Lung microvascular endothelial cell (primary cell): ENCODE measurements around the gene LRFN2. TPM values are rescaled to one million over a fixed set of nuclear protein-coding genes. Genes with fewer than 3 reads are reported as not detected.

Source experiments
- DNase-seq, 2 donors: peaks; one replicate each; pipeline versions ENCODE4 v3.0.0 to v3.0.0-alpha.2; 2010; ENCODE audit warnings: low read depth in 2 of 2
- total RNA-seq: library from RNA; depleted of rRNA; stranded (reverse); fragments of >200 nt; gene quantifications from 2 replicates; pipeline ENCODE4 v1.2.1, GENCODE V29; 2014

The LRFN2 gene
- total RNA-seq, 1 donor from 2014 or later: not detected

DNA sequence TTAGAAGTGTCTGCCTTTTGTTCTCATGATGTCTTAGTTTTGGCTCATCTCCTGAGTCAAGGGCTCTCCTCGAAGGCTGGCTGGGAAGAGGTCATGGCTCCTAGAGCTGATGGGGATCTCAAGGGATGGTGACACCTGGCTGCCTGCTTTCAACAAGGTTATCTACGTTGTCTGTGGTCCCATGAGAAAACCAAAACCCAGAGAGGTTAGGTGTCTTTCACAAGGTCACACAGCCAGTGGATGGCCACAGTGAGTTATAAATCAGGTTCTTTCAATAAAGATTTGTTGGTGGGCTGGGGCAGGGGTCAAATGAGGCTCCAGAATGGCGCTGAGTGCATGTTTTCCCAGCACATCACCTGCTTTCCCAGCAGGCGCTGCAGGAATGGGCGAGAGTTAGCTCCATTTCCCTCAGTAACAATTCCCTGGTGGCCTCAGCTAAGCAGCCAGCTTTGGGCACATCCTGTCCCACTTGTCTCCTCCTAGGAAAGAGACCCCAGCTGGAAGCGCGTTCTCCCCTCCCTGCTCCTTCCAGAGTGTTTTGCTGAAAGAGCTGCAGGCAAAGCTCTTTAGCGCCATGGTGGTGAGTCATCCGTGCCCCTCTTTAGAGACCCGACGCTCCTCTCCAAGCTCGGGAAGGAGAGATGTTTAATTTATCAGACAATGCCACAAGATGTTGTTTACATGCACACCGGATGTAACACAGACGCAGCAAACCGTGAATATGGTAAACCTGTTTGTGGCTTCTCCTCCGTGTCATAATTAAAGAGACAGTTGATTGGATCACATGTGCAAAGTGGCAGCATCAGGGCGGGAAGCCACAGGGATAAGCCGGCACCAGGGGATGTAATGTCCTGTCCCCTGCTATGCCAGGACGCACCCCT lies 109.7 kb downstream of the LRFN2 start:
- DNase-seq: peak in 1 of 2 donors; percentile 14

DNA sequence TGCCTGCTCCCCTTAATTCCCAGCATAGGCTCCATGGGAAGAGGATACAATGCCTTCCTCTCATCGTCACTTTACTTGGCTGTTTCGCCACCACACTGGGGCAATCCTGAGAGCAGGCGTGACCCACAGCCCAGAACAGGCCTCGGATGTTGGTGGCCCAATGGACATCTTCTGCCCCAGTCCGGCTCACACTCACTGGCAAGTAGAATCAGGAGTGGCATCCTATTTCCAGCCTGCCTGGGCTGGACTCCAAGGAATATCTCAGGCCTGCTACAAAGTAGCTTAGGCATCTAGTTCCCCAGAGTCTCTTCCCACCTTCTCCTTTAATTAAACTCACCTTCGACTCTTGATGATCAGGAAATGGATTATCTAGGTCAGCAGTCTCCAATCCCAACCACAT lies 110.5 kb downstream of the LRFN2 start:
- DNase-seq: no peak

DNA sequence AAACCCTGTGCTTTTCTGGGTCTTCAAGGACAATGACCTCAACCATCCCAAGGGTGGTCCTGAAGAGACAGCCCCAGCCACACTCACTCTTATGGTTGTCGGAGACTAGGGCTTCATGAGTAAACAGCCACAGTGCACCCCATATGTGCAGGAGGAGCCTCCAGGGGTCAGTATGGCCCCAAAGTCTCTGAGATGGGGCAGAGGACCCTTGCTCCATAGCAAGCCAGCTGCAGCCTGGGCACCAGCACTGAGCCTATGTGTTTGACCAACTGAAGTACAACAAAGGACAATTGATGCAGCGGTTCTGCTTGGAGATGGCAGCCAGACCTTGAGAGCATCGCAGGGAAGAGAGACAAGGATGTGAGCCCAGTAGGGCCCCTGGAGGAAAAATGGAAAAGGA lies 112.2 kb downstream of the LRFN2 start:
- no peak for DNase-seq

DNA sequence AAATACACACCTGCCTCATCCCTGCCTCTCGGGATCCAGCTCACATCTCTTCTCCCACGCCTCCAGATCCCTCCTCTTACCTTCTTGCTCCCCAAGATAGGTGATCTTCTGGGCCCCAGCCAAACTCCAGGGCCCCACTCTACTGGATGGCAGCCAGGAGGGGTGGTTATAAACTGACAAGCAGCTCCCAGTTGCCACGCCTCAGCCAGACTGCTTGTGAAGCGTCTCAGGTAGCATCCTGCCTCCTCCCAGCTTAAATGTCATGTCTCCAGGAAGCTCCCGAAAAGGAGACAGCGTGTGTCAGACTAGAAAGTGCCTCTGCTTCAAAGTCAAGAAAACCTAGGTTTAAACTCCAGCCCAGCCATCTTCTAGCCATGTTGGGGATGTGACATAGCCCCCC lies 114.1 kb downstream of the LRFN2 start:
- DNase-seq: no peak

DNA sequence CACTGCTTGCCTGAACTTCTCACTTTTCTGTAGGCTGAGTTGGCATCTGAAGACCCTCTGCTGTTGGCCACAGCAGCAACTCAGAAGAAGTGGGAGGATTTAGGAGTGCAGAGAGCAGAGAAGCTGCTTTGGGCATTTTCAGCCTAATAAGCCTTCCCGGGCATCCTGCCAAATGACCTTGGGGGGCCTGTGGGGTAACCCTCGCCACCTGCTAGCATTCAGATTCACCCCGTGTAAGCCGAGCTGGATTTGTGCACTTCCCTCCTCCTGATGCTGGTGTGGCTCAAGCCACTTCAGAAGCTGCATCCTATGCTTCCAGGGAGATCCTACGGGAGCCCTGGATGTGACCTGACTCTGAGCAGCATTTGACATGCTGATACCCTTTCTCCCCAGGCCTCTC lies 114.8 kb downstream of the LRFN2 start:
- no peak for DNase-seq

DNA sequence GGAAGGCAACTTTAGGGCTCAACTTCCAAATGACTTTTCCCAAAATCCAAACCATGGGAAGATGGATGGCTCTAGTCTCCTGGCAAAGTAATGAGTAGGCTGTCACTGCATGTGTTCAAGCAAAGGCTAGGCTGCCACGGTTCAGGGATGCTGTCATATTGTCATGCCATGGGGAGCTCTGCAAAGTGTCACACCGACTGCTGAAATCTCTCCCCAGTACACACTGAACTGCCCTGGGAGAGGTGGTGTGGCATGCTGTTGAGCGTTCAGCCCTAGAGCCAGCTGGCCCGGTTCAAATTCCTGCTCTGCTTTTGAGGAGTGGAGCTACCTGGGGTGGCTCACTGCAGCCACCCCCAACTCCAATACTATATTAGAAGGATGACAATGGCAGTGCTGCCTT lies 115.9 kb downstream of the LRFN2 start:
- DNase-seq: no peak

DNA sequence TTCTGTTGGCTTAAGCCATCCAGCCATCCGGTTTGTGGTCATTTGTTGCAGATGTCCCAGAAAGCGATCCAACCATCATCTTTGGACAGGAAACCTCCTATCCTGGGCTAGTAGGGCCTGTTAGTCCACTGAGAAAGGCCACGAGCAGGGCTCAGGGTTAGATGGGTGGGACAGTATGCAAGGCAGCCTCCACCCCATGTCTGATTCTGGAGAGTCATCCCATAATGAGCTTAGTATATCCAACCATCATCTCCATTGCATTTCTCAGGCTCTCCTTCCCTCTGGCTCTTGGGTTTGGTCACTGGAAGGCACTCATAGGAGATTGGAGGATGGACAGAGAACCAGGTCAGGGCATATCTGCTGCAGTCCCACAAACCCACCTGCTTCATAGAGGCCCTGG lies 117.8 kb downstream of the LRFN2 start:
- no peak for DNase-seq

DNA sequence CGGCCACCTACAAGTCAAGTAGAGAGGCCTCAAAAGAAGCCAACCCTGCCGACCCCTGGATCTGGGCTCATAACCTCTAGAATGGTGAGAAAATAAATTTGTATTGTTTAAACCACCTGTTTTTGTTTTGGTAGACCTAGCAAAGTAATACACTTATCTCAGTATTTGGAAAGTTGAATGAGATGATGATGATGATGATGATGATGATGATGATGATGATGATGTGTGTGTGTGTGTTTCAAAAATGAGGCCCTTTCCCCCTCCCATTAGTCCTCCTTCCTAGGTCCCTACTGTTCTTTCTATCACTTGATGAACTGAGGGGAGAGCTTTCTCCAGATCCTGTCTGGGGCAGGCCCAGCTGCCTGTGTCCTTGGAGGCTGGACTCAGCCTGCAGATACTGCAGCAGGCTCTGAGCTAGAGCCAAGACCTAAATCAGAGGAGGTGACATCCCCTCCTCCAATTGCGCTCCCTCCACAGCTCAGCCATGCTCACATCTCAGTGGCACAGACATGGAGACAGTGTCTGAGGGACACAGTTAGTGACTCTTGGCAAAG lies 120.1 kb downstream of the LRFN2 start:
- DNase-seq: no peak

DNA sequence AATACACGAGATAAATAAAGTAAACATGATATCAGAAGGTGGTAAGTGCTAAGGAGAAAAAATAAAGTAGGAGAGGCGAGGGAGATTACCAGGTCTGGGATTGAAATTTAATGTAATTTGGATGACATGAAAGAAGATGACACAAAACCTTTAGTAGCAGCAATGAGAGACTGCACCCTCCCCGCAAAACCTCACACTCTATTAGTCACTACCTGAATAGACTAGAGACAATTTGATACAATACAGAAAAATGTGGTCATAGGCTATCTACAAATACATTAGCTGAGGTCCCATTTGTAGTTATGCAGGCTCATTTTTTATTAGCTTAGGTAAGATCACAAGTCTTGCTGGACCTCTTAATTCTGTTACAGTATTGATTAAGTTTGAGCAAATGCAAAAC lies 125.5 kb downstream of the LRFN2 start:
- DNase-seq: no peak

DNA sequence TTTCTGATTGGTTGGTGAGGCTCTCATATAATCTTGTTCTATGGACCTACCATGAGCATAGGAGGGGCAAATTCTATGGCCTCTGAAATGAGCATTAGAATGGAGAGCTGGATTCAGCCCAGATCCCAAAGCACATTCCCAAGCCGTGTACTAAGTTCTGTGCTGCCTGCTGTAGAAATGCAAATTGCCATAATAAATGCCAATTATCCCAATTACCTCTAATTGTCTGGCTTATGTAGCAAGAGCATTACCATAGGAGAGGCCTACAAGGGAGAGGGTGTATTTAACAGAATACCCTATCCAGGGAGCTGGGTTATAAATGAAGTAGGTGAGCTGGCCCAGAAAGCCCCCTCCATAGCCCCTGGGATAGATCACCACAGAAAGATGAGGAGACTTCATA lies 126.8 kb downstream of the LRFN2 start:
- DNase-seq: no peak

DNA sequence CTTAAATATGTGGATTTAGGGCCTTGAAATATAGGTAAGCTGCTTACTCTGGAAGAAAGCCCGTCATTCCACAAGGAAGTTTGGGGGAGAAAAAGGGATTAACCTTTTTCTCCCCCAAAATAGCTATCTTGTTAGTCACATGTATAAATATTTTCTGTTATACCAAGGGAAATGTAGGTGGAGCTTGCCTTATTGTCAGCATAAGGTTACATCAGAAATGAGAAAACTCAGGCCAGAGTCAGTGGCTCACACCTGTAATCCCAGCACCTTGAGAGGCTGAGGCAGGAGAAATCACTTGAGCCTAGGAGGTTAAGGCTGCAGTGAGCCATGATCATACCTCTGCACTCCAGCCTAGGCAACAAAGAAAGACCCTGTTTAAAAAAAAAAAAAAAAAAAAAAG lies 129.9 kb downstream of the LRFN2 start:
- DNase-seq: no peak

DNA sequence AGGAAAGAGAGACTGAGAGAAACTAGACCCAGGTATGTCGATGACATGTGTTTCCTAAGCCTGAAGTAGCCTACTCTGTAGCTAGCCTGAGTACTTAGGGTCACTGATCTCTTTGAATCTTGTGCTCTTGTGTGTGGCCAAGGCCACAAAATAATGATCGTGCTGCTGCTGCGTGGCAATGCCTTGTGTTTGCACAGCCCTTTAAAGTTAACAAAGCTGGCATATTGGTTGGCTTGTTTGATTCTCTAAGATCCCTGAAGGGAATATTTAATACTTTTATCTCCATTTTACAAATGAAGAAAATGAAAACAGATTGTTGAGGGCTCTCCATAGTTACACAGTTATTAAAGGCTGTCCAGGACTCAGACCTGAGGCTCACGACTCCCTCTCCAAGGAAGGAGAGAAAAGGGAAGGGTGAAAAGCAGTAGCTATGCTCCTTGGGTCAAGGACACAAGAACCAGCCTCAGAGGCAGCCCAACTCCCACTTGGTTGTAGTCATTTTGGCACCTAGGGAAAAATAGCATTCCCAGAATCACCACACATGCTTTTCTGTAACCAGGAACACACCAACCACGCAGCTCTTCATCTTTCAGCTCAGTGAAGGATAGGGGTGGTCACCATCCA lies 130.7 kb downstream of the LRFN2 start:
- no peak for DNase-seq

DNA sequence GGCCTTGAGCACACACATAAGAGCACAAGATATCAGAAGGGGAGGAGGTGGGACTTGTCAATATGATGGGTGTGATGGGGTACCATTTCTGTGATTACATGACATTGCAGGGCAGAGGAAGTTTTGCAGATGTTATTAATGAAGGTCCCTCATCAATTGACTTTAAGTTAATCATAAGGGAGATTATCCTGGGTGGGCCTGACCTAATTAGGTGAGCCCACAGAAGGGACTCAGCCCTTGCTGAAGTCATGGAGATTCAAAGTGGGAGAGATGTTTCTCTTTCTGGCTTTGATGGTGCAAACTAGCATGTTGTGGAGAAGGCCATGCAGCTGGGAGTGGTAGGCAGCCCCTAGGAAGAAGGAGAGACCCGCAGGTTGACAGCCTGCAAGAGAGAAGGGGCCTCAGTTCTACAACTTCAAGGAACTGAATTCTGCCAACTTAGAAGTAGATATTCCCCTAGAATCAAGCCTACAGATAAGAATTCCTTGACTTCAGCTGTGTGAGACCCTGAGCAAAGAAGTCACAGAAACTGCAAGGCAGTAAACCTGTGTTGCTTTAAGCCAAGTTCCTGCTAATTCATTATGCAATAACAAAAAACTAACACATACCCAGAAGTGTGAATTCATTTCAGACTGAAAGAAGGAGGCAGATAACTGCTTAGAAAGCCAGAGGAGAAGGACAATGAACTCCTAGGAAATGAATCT lies 131.3 kb downstream of the LRFN2 start:
- no peak for DNase-seq

DNA sequence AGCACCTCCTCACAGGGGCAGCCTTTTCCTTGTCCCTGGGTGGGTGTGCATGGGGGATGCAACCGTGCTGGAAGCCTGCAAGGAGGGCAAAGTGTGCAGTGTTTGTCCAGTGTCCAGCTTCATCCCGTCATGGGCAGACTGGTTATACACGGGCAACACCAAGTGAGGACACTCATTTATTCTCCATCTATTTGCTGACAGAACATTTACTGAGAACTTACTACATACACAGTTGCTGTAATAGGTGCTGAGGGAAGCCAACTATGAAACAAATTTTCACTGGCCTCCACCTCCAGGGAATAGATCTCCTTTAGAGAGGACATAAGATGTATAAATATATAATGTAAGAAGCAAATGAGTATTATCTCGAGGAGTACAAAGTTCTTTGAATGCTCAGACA lies 136.7 kb downstream of the LRFN2 start:
- no peak for DNase-seq

DNA sequence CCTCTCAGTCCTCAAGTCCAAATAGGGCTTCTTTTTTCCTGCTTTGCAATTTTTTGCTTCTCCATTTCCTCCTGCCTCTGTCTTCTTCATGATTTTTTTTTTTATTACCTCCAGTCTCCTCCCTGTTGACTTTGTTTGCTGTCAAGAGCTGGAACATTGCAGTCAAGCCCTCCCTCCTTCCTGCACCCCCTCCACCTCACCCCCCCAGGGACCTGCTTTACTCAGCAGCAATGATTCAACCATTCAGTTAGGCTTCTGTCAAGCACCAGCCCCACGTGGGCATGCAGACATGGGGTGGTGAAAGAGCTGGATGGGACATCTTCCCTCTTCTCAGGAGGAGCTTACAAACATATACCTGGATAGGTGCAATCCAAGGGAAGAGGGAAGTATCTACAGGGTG lies 142.4 kb downstream of the LRFN2 start:
- DNase-seq: no peak

DNA sequence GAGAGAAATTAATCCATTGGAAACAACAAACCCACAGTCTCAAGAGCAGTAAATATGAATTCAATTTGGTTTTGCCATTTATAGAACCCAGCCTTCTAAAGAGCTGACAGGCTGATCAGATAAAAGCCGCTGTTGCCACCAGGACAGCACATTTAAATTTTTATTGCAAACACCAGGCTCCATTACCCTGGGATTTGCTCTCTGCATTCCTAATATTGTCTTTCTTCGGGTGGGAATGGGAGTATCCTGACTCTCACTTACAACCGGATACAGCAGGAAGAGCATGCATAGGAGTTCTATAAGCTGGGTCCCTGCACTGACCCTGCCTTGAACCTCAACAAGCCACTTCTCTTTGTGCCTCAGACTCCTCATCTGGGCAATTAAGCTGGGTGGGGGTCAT lies 142.9 kb downstream of the LRFN2 start:
- no peak for DNase-seq

DNA sequence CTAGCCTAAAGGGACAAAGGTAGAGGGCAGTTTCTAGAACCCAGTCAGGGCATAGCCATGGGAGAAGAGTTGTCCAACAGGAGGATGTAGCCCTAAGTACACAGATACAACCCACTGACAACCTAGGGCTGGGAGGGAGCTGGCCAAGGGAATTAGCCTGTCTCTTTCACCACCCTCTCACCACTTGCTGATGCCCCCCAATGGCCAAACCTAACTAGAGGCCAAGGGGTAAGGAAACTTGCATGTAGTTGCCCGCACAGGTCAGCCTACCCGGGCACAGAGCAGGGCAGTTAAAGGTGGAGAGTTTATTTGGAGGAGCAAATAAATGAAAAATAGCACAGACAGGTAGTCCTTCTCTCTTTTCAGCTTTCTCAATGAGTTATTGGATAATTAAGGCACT lies 143.3 kb downstream of the LRFN2 start:
- DNase-seq: no peak

DNA sequence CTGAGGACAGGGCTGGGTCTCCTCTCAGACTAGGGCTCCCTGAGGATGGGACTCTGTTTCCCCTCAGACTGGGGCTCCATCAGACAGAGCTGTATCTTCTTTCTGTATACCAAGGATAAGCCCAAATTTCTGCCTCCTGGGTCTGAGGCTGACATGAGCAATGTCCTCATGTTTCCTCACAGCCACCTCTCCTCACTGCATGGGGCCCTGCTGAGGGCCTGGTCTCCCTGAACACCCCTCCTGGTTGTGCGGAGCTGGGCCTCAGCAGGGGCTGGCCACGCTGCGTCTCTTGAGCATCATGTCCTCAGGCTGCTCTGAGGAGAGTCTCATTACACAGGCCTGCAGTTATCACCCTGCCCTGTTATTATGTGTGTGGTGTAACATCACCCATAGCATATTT lies 144.6 kb downstream of the LRFN2 start:
- no peak for DNase-seq

DNA sequence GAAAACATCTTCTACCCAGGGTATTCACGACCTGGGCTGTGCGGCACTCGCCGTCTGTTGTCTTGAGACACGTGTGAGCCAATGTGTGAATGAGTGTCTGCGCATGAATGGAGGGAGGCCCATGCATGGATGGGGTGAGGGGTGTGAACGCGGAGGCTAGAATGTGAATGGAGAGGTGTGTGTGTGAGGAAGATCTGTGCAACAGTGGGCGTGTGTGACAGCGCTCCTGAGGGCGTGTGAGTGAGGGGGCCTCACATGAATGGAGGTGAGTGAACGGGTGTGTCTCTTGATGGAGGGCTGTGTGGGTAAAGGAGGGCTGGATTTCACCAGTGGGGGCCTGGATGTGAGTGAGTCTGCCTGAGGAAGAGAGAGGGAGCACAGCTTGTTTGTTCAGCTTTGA lies 146.0 kb downstream of the LRFN2 start:
- no peak for DNase-seq

DNA sequence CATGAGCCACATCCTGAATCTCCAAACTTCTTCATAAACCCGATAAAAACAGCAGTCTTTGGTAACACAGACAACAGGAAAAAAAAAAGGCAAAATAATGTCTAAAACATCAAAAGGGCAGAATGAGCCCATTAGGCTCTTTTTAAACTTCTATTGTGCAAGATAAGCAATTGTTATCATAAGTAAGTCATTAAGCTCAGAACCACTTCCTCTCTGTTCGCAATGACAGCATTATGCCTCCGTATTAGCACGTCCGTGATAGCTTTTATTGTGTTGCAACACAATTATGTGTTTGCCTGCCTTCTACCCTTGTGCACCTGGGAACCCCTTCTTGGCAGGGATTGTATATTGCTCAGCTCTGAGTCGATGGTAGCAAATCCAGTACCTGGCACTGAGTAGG lies 147.1 kb downstream of the LRFN2 start:
- DNase-seq: peak in 1 of 2 donors; percentile 2

DNA sequence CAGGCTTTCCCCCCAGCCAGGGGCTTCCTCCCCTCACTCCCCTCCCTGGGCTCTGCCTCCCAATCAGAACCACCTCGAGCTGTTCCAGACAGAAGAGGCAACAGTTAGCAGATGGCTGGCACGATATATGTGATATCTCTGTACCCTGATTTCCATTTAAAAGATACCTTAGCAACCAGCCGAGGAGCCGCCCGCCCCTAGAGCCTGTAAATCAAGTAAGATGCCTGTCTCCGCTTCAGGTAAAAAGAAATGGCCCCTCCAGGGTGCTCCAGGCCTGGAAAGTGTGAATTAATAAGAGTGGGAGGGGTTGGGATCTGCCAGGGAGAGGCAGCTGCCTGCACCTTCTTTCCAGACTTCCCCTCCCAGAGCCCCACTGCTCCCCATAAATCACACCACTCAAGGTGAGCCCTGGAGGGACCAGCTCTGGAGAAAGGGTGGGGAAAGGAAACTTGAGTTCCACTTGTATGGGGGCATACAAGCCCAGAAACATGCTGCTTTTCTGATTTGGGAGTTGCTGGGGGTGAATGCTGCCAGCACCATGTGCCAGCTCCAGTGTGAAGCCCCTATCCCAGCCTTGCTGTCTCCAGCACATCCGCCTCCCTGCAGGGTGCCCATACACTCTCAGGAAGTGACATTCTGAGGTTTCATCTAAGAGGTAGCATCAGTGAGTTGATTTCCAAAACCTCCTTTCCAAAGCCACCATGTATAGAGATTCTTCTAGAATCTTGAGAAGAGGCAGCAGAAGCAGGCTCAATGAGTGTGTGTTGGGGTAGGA lies 148.0 kb downstream of the LRFN2 start:
- no peak for DNase-seq
